ENCODE data around the gene UGT2B28. TPM values are rescaled to one million over a fixed set of nuclear protein-coding genes. Genes with fewer than 3 reads are reported as not detected.
"Not testable (repeated sequence)": the region's sequence is repeated elsewhere in the genome, so short reads cannot be mapped to it uniquely, and the experiment has no call there.

Gene UGT2B28
- total and polyA plus RNA-seq, 2 of the 8 experiments (the other 6 are each of a cell fraction or from before 2014, with no cell fraction given), result not detected

- H4K20me1 ChIP-seq (replicated peaks in 1 of 2; ENCODE audit: control insufficient read depth in 1 of 2, insufficient read depth in 2 of 2, low read length in 2 of 2); H4K8ac ChIP-seq (ENCODE audit: extremely low read depth, insufficient read depth, low read length); H3K4me1 ChIP-seq (replicated peaks in 1 of 4; ENCODE audit: control insufficient read depth in 3 of 4, insufficient read depth in 4 of 4, low read length in 3 of 4); H3K18ac ChIP-seq (ENCODE audit: extremely low read depth, low read length); H4K5ac ChIP-seq (ENCODE audit: insufficient read length, low read depth, low read length); H2BK5ac ChIP-seq (ENCODE audit: low read depth, low read length); H3K79me1 ChIP-seq (ENCODE audit: low read depth, low read length); H2AK5ac ChIP-seq (ENCODE audit: low read depth, low read length); H4K91ac ChIP-seq (replicated peaks; ENCODE audit: insufficient read length, low read length); H3K9me3 ChIP-seq (ENCODE audit: insufficient read depth in 2 of 2, low read depth in 1 of 2, low read length in 1 of 2); H3K14ac ChIP-seq (ENCODE audit: insufficient read length); H3K27me3 ChIP-seq (replicated peaks in 1 of 4; ENCODE audit: control insufficient read depth in 3 of 4, extremely low read depth in 1 of 4, insufficient read depth in 3 of 4, low read length in 3 of 4); H3K4ac ChIP-seq (replicated peaks; ENCODE audit: insufficient read length, low read depth, low read length); H3K4me2 ChIP-seq (ENCODE audit: insufficient read depth in 1 of 2, low read depth in 2 of 2, low read length in 2 of 2); H2BK12ac ChIP-seq (ENCODE audit: low read depth, low read length); H3K4me3 ChIP-seq (ENCODE audit: extremely low read depth in 1 of 4, insufficient read depth in 2 of 4, low read depth in 3 of 4, low read length in 4 of 4); H3K23ac ChIP-seq (ENCODE audit: insufficient read length); H3K79me2 ChIP-seq (ENCODE audit: control insufficient read depth in 1 of 2, insufficient read depth in 2 of 2, low read length in 2 of 2); POLR2A ChIA-PET (ENCODE audit: partially characterized antibody); H3K23me2 ChIP-seq (ENCODE audit: low read depth, low read length); H2BK20ac ChIP-seq (ENCODE audit: low read length); DNase-seq (ENCODE audit: low read depth in 1 of 2, low spot score in 2 of 2); H2BK15ac ChIP-seq (ENCODE audit: low read length); H2AFZ ChIP-seq (ENCODE audit: low read length); H3K36me3 ChIP-seq (ENCODE audit: control insufficient read depth in 2 of 4, insufficient read depth in 4 of 4, low read length in 3 of 4); H3K9ac ChIP-seq (replicated peaks in 1 of 4; ENCODE audit: extremely low read depth in 1 of 4, low read depth in 3 of 4, low read length in 3 of 4); CTCF ChIA-PET (ENCODE audit: partially characterized antibody); FAIRE-seq; H2BK120ac ChIP-seq (replicated peaks; ENCODE audit: low read depth, low read length); H3K56ac ChIP-seq (replicated peaks; ENCODE audit: insufficient read length, low read depth, low read length); H3K27ac ChIP-seq (ENCODE audit: low read depth, low read length): not testable (repeated sequence)
- WGBS, 2 experiments (ENCODE audit: extremely low coverage in 1 of 2, insufficient coverage in 1 of 2, insufficient read length in 1 of 2, insufficient replicate concordance in 2 of 2, low coverage in 1 of 2, low lambda C conversion rate in 2 of 2, missing lambda C conversion rate in 1 of 2), result 86% methylated on average over 2 of the region's 2 CpGs; no CpG with 5 or more reads in 1 of the 2 experiments
Measured at GRCh38 chr4:69331304-69331703, 51.0 kb downstream of the UGT2B28 start.
